PC-9 (cell line): ENCODE data around the gene SPAG9. TPM values are rescaled to one million over a fixed set of nuclear protein-coding genes. Genes with fewer than 3 reads are reported as not detected.

ENCODE experiments used
- BruUV-seq: library from RNA; stranded (reverse); fragments of 400-500 nt; replicated peaks from 2 replicates; lab custom pipeline; 2021; lab: Mats Ljungman, UMichigan
- CTCF ChIA-PET: fragments of 300-600 bp; sonication (Branson Sonifier 250); formaldehyde crosslinking; loops from one replicate; lab custom pipeline; 2022; ENCODE audit warnings: antibody characterized with exemption; lab: Charles Lee
- POLR2A ChIA-PET: fragments of 300-600 bp; sonication (Branson Sonifier 250); formaldehyde crosslinking; loops from one replicate; lab custom pipeline; 2022; ENCODE audit warnings: antibody characterized with exemption; ENCODE audit not compliant: unreplicated experiment; lab: Charles Lee
- DNase-seq, 2 experiments: peaks; one replicate each; pipeline versions ENCODE4 v3.0.0 to v3.0.0-alpha.2; 2015 to 2022; ENCODE audit warnings: mixed read lengths in 1 of 2
- H2AFZ ChIP-seq: fragments of 200-600 bp; sonication (generic); 2 replicates; pipeline ENCODE4 v1.8.1; 2017; ENCODE audit warnings: antibody characterized with exemption
- H3F3A ChIP-seq: fragments of 200-600 bp; sonication (generic); 2 replicates; pipeline ENCODE4 v1.8.1; 2017; ENCODE audit warnings: antibody characterized with exemption, mild to moderate bottlenecking, low read depth; ENCODE audit not compliant: insufficient read depth
- H3K27ac ChIP-seq: fragments of 200-600 bp; sonication (generic); 2 replicates; pipeline ENCODE4 v1.6.1; 2016; ENCODE audit warnings: mixed run types
- H3K27me3 ChIP-seq: fragments of 200-600 bp; sonication (generic); 2 replicates; pipeline ENCODE4 v1.6.1; 2016; ENCODE audit warnings: low read depth, mixed run types; ENCODE audit not compliant: insufficient read depth
- H3K36me3 ChIP-seq: fragments of 200-600 bp; sonication (generic); 2 replicates; pipeline ENCODE4 v1.6.1; 2016; ENCODE audit warnings: low read depth, mixed run types
- H3K4me1 ChIP-seq: fragments of 200-600 bp; sonication (generic); replicated peaks from 2 replicates; pipeline ENCODE4 v1.6.1; 2016; ENCODE audit warnings: mixed run types; ENCODE audit not compliant: insufficient read depth
- H3K4me2 ChIP-seq: fragments of 200-600 bp; sonication (generic); 2 replicates; pipeline ENCODE4 v1.6.1; 2017; ENCODE audit warnings: mixed run types
- H3K4me3 ChIP-seq: fragments of 200-600 bp; sonication (generic); 2 replicates; pipeline ENCODE4 v1.6.1; 2016; ENCODE audit warnings: mixed run types
- H3K79me2 ChIP-seq: fragments of 200-600 bp; sonication (generic); 2 replicates; pipeline ENCODE4 v1.6.1; 2017; ENCODE audit warnings: low read depth, mixed run types
- H3K9me2 ChIP-seq: fragments of 200-600 bp; sonication (generic); 2 replicates; pipeline ENCODE4 v1.8.1; 2017; ENCODE audit warnings: mild to moderate bottlenecking; ENCODE audit not compliant: insufficient read depth
- H3K9me3 ChIP-seq: fragments of 200-600 bp; sonication (generic); 2 replicates; pipeline ENCODE4 v1.8.1; 2016; ENCODE audit warnings: low read depth; ENCODE audit not compliant: insufficient read depth
- H4K20me1 ChIP-seq: fragments of 200-600 bp; sonication (generic); 2 replicates; pipeline ENCODE4 v1.8.1; 2017; ENCODE audit not compliant: insufficient read depth
- CTCF ChIP-seq: fragments of 200-600 bp; sonication (generic); conservative IDR thresholded peaks from 2 replicates; pipeline ENCODE4 v1.6.1; 2017; ENCODE audit warnings: mixed run types, antibody characterized with exemption, mild to moderate bottlenecking, moderate library complexity
- EZH2 ChIP-seq: fragments of 200-600 bp; sonication (generic); IDR thresholded peaks from 2 replicates; pipeline ENCODE4 v1.8.0; 2017; ENCODE audit warnings: antibody characterized with exemption, low read depth
- intact Hi-C: fragments of 100-400 bp; cut with micrococcal nuclease; formaldehyde crosslinking; loops from one replicate; pipeline ENCODE4 v1.10.0; 2022; ENCODE audit not compliant: unreplicated experiment
- total RNA-seq: library from RNA; stranded (reverse); gene quantifications from 2 replicates; pipeline ENCODE4 v1.2.3, GENCODE V29; 2021

The SPAG9 gene
- total RNA-seq, 1 experiment from 2014 or later: 51.8 TPM

GRCh38 chr17:51012538-51012937 is 108.1 kb downstream of the SPAG9 start:
- Histone ChIP-seq H3K4me3 (no peak overlapping the region), H3K27ac (no peak overlapping the region), H2AFZ (no peak overlapping the region), H3K4me2 (no peak overlapping the region), H3K36me3 (peaks cover 5% of the 10 kb centered on the region; the same call in 1 of the 2 replicates), H3K4me1 (no peaks in the 10 kb centered on the region), H3K9me2 (no peaks in the 10 kb centered on the region), H3K79me2 (no peaks in the 10 kb centered on the region), H3K9me3 (no peaks in the 10 kb centered on the region), H4K20me1 (no peaks in the 10 kb centered on the region), H3F3A (peaks cover 7% of the 10 kb centered on the region), H3K27me3 (no peaks in the 10 kb centered on the region)
- ChIA-PET POLR2A (interaction anchor here (0.6 kb wide), 1 partner anchor 1560 kb away, joined by 4 read pairs; no protein-coding TSS in a partner anchor), CTCF (no interaction called here)
- TF ChIP-seq CTCF: no peak
- TF ChIP-seq EZH2: no peak
- no TSS peak for BruUV-seq
- no peak for DNase-seq
- intact Hi-C loops: no loop called here

- Histone ChIP-seq H3K4me3 (no peak overlapping the region), H2AFZ (no peak overlapping the region), H3K9me2 (no peaks in the 10 kb centered on the region), H3K4me1 (no peaks in the 10 kb centered on the region), H3K9me3 (no peaks in the 10 kb centered on the region), H3F3A (peaks cover 7% of the 10 kb centered on the region), H3K27me3 (no peaks in the 10 kb centered on the region), H3K79me2 (no peaks in the 10 kb centered on the region), H3K27ac (no peak overlapping the region), H3K36me3 (peaks cover 5% of the 10 kb centered on the region; the same call in 1 of the 2 replicates), H4K20me1 (no peaks in the 10 kb centered on the region), H3K4me2 (no peak overlapping the region)
- TF ChIP-seq EZH2: no peak
- no peak for TF ChIP-seq CTCF
- no TSS peak for BruUV-seq
- intact Hi-C loops: no loop called here
- no peak for DNase-seq
- ChIA-PET POLR2A (no interaction called here), CTCF (interaction anchor here (1.1 kb wide), 1 partner anchor 8 kb away, joined by 3 read pairs; no protein-coding TSS in a partner anchor)
Measured at GRCh38 chr17:51010173-51010675, 110.4 kb downstream of the SPAG9 start.

GRCh38 chr17:51006601-51007000 is 114.1 kb downstream of the SPAG9 start:
- CTCF ChIA-PET: no interaction called here
- Histone ChIP-seq H3K4me3 (no peak overlapping the region), H3K79me2 (no peaks in the 10 kb centered on the region), H3K27me3 (no peaks in the 10 kb centered on the region), H3K4me2 (no peak overlapping the region), H3K9me2 (no peaks in the 10 kb centered on the region), H2AFZ (no peak overlapping the region), H3F3A (peaks cover 10% of the 10 kb centered on the region), H3K27ac (no peak overlapping the region), H3K9me3 (no peaks in the 10 kb centered on the region), H4K20me1 (no peaks in the 10 kb centered on the region), H3K36me3 (no peaks in the 10 kb centered on the region; the same call in 1 of the 2 replicates), H3K4me1 (no peaks in the 10 kb centered on the region)
- BruUV-seq: no TSS peak
- TF ChIP-seq EZH2 (no peak), CTCF (no peak)
- DNase-seq: no peak
- intact Hi-C loops: loop anchor here (10.0 kb wide), 1 partner anchor 1078 kb away; no protein-coding TSS in a partner anchor
- POLR2A ChIA-PET: interaction anchor here (0.7 kb wide), 1 partner anchor 660 kb away, joined by 6 read pairs; the partner anchor contains the start of gene XYLT2
